Suprapubic skin (tissue), 3 donors: Measurements from ENCODE around the gene MYZAP.

Source experiments
- EP300 ChIP-seq: sonication (generic); formaldehyde crosslinking; IDR thresholded peaks from one replicate; pipeline ENCODE4 v1.6.1; 2017; ENCODE audit warnings: antibody characterized with exemption
- POLR2A ChIP-seq, 2 donors: fragments of 450-650 bp; IDR thresholded peaks; one replicate each; pipeline ENCODE4 v1.6.1; 2017; ENCODE audit warnings: antibody characterized with exemption in 2 of 2, mild to moderate bottlenecking in 2 of 2, moderate library complexity in 2 of 2
- TF ChIP-seq, protein P1 (sequence below), 2 donors: fragments of 200-600 bp in 1 of 2; fragments of 450-650 bp in 1 of 2; sonication (generic) in 1 of 2; IDR thresholded peaks; one replicate each; pipeline ENCODE4 v1.5.1; 2016 to 2019; ENCODE audit warnings: antibody characterized with exemption in 2 of 2, mild to moderate bottlenecking in 1 of 2, moderate library complexity in 1 of 2

DNA sequence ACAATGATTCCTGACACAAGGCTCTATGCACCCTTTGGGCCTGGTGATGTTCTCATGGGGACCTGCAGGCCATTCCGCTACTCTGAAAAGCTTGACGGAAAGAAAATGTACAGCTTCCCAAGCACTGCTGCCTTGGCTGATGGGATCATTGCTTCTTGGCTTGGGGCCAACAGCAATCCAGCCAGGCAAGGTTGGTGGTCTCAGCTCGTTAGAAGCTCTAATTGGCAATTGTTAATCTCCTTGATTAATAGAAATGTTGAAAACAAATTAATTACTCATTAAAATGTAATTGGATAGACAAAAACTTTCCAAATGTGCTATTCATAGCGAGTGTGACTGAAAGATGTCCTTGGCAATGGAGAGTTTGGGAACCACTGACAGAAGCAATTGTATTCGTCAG is 16.3 kb upstream of the MYZAP start:
- TF ChIP-seq, protein P1, sequence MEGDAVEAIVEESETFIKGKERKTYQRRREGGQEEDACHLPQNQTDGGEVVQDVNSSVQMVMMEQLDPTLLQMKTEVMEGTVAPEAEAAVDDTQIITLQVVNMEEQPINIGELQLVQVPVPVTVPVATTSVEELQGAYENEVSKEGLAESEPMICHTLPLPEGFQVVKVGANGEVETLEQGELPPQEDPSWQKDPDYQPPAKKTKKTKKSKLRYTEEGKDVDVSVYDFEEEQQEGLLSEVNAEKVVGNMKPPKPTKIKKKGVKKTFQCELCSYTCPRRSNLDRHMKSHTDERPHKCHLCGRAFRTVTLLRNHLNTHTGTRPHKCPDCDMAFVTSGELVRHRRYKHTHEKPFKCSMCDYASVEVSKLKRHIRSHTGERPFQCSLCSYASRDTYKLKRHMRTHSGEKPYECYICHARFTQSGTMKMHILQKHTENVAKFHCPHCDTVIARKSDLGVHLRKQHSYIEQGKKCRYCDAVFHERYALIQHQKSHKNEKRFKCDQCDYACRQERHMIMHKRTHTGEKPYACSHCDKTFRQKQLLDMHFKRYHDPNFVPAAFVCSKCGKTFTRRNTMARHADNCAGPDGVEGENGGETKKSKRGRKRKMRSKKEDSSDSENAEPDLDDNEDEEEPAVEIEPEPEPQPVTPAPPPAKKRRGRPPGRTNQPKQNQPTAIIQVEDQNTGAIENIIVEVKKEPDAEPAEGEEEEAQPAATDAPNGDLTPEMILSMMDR (IDR thresholded peaks at IDR 0.05), result no peak
- TF ChIP-seq POLR2A (IDR thresholded peaks at IDR 0.05), result no peak
- no peak for TF ChIP-seq EP300
